ENCODE data around the gene ONECUT2.
"Not testable (repeated sequence)": the region's sequence is repeated elsewhere in the genome, so short reads cannot be mapped to it uniquely, and the experiment has no call there.

Gene ONECUT2

DNA sequence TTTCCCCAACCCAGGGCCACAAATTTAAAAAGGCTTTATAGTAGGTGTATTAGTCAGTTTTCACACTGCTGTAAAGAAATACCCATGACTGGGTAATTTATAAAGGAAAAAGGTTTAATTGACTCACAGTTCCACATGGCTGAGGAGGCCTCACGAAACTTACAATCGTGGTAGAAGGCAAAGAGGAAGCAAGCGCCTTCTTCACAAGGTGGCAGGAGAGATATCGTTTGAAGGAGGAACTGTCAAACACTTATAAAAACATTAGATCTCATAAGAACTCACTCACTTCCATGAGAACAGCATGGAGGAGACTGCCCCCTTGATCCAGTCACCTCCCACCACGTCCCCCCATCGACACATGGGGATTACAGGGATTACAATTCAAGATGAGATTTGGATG, 80.9 kb downstream of the ONECUT2 start:
- no peak for DNase-seq (ENCODE audit: extremely low read depth, insufficient read length)
- no peak overlapping the region for H3K4me3 ChIP-seq (replicated peaks; ENCODE audit: low read depth, low read length)

DNA sequence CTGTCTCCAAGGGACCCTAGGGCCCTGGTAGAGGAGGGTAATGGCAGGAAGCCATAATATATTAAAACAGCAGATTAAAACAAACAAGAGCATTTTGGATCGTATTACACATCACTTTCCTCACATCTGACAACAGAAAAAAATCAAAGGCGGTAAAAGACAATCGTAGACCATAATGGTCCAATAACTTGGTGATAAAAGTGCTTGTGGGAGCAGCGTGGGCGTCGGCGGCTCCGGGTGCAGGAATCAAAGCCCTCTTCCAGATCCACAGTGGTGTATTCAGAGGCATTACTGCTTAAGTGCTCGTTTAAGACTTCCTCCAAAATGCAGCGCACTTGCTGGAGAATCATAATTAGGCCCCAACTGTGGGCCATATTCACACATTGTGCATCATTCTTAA, 83.4 kb downstream of the ONECUT2 start:
- DNase-seq (ENCODE audit: extremely low read depth, insufficient read length): no peak
- Histone ChIP-seq H3K36me3 (ENCODE audit: control insufficient read depth, insufficient read depth, low read length) (no peaks in the 10 kb centered on the region), H3K4me3 (replicated peaks; ENCODE audit: low read depth, low read length) (no peak overlapping the region), H3K27me3 (replicated peaks; ENCODE audit: control insufficient read depth, insufficient read depth, low read length) (no peaks in the 10 kb centered on the region; the same call in 1 of the 2 replicates)
- TF ChIP-seq, protein P1, sequence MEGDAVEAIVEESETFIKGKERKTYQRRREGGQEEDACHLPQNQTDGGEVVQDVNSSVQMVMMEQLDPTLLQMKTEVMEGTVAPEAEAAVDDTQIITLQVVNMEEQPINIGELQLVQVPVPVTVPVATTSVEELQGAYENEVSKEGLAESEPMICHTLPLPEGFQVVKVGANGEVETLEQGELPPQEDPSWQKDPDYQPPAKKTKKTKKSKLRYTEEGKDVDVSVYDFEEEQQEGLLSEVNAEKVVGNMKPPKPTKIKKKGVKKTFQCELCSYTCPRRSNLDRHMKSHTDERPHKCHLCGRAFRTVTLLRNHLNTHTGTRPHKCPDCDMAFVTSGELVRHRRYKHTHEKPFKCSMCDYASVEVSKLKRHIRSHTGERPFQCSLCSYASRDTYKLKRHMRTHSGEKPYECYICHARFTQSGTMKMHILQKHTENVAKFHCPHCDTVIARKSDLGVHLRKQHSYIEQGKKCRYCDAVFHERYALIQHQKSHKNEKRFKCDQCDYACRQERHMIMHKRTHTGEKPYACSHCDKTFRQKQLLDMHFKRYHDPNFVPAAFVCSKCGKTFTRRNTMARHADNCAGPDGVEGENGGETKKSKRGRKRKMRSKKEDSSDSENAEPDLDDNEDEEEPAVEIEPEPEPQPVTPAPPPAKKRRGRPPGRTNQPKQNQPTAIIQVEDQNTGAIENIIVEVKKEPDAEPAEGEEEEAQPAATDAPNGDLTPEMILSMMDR (IDR thresholded peaks at IDR 0.05; ENCODE audit: insufficient read depth, low read length, poor library complexity, severe bottlenecking): no peak

More for the DNA sequence above, 80.9 kb downstream of the ONECUT2 start:
- Histone ChIP-seq H3K27me3 (replicated peaks; ENCODE audit: control insufficient read depth, insufficient read depth, low read length) (no peaks in the 10 kb centered on the region; the same call in 1 of the 2 replicates), H3K36me3 (ENCODE audit: control insufficient read depth, insufficient read depth, low read length) (no peaks in the 10 kb centered on the region)
- TF ChIP-seq, protein P1 (IDR thresholded peaks at IDR 0.05; ENCODE audit: insufficient read depth, low read length, poor library complexity, severe bottlenecking): no peak

DNA sequence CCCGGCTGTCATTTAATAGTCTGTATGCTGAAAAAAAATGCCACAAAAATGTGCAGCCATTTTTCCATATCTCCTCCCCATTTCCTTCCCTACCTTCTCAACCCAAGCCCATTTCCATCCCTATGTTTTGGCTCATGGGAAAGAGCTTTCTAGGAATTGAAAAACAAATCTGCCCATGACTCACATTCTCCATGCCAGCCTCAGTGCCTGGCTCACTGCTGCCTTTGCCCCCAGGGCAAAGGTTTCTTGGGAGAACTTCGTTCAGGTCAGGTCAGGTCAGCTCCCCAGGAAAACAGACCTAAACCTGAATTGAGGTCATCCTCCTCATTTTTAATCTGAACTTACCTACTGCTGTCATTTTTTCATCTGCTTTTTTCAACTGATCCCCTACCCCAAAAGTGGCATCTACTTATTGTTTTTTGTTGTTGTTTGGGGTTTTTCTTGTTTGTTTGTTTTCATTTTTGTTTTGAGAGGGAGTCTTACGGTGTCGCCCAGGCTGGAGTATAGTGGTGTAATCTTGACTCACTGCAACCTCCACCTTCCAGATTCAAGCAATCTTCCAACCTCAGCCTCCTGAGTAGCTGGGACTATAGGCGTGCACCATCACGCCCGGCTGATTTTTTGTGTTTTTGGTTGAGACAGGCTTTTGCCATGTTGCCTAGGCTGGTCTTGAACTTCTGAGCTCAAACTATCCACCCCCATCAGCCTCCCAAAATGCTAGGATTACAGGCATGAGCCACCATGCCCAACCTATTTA, 84.7 kb downstream of the ONECUT2 start:
- Histone ChIP-seq H3K36me3 (ENCODE audit: control insufficient read depth, insufficient read depth, low read length) (no peaks in the 10 kb centered on the region), H3K27me3 (replicated peaks; ENCODE audit: control insufficient read depth, insufficient read depth, low read length) (no peaks in the 10 kb centered on the region; the same call in 1 of the 2 replicates), H3K4me3 (replicated peaks; ENCODE audit: low read depth, low read length) (no peak overlapping the region)
- TF ChIP-seq, protein P1 (IDR thresholded peaks at IDR 0.05; ENCODE audit: insufficient read depth, low read length, poor library complexity, severe bottlenecking): no peak
- no peak for DNase-seq (ENCODE audit: extremely low read depth, insufficient read length)

DNA sequence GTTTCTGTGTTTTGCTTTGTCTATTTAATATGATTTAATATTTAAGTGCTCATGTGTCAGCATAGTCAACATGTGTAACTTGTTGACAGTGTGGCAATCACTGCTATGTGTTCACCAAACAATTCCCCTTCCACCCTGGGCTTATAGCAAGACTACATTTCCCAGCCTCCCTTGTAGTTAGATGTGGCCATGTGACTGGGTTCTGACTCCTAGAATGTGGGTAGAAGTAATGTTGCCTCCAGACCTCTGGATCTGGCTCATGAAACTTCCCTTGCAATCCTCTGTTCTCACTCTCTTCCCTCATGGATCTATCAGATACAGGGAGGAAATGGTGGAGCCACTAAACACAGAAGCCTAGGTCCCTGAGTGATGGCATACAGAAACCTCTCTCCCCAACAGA, 87.2 kb downstream of the ONECUT2 start:
- H3K4me3 ChIP-seq (replicated peaks; ENCODE audit: low read depth, low read length); DNase-seq (ENCODE audit: extremely low read depth, insufficient read length); H3K27me3 ChIP-seq (replicated peaks; ENCODE audit: control insufficient read depth, insufficient read depth, low read length); H3K36me3 ChIP-seq (ENCODE audit: control insufficient read depth, insufficient read depth, low read length): not testable (repeated sequence)

DNA sequence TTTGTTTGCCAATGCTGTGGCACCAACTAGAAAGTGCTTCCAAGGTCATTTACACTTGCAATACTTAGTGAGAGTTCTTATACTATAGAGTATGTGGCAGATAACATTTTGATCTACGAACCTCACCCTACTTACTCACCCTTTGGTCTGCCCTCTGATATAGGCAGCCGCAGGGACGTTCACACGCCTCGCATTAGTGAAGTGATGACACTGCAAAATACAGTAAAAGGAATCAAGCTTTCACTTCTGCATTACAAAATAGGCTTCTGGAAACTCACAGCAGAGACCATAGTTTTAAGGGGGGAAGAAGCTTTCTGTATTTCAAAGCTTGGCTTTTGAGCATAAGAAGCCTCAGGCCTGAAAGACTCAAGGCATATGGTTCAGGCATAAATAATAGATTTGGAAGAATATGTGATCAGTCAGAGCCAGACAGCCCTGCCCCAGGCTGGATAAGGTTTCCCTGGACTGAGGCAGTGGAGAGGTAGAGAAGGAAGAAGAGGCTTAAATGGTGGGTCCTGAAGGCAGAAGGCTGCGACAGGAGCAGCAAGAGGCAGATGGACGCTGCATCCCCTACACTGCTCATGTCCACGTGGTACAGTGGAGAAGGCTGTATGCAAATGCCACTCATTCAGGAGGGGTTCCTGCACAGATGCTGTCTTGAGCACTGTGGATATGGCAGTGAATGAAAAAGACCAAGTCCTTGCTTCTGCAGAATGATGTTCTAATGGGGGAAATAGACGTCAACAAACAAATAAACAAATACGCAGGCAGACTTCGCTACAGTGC, 88.2 kb downstream of the ONECUT2 start:
- Histone ChIP-seq H3K27me3 (replicated peaks; ENCODE audit: control insufficient read depth, insufficient read depth, low read length) (no peaks in the 10 kb centered on the region; the same call in 1 of the 2 replicates), H3K4me3 (replicated peaks; ENCODE audit: low read depth, low read length) (no peak overlapping the region), H3K36me3 (ENCODE audit: control insufficient read depth, insufficient read depth, low read length) (no peaks in the 10 kb centered on the region)
- TF ChIP-seq, protein P1 (IDR thresholded peaks at IDR 0.05; ENCODE audit: insufficient read depth, low read length, poor library complexity, severe bottlenecking): no peak
- DNase-seq (ENCODE audit: extremely low read depth, insufficient read length): no peak

DNA sequence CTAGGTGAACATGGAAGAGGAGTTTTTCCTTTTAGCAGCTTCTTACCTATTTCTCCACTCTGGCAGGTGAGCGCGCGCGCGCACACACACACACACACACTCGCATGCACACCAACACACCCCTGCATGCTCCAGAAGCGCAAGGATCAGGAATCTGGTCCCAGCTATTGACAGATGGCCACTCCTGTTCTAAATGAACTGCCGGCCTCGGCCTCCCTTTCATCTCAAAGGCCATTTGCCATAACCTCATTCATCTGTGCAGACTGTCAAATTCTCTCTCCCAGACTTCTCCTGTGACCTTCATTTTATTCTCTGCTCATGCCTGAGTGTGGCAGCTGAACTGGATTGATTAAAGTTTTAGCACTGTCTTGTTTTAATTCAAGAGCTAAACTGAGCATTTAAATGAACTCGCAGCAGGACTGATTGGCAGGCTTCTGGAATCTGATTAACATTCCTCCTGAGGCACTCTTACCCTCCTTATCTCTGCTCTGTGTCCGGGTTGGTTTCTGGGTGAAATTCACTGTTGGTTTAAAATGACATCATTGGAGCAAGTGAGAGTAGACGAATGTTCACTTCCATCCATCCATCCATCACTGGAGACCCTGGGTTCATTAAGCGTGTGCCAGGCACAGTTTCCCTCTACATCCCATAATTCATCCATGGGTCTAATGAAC, 92.5 kb downstream of the ONECUT2 start:
- Histone ChIP-seq H3K27me3 (replicated peaks; ENCODE audit: control insufficient read depth, insufficient read depth, low read length) (no peaks in the 10 kb centered on the region; the same call in 1 of the 2 replicates), H3K36me3 (ENCODE audit: control insufficient read depth, insufficient read depth, low read length) (no peaks in the 10 kb centered on the region), H3K4me3 (replicated peaks; ENCODE audit: low read depth, low read length) (no peak overlapping the region)
- TF ChIP-seq, protein P1 (IDR thresholded peaks at IDR 0.05; ENCODE audit: insufficient read depth, low read length, poor library complexity, severe bottlenecking): no peak
- no peak for DNase-seq (ENCODE audit: extremely low read depth, insufficient read length)
